GM18907 (cell line): ENCODE results near the gene STPG2.

Source experiments
- ATAC-seq: cut with Tn5 transposase; IDR thresholded peaks from one replicate; pipeline ENCODE4 v1.9.1; 2021; ENCODE audit warnings: mild to moderate bottlenecking, moderate library complexity; ENCODE audit not compliant: unreplicated experiment

STPG2 gene

DNA sequence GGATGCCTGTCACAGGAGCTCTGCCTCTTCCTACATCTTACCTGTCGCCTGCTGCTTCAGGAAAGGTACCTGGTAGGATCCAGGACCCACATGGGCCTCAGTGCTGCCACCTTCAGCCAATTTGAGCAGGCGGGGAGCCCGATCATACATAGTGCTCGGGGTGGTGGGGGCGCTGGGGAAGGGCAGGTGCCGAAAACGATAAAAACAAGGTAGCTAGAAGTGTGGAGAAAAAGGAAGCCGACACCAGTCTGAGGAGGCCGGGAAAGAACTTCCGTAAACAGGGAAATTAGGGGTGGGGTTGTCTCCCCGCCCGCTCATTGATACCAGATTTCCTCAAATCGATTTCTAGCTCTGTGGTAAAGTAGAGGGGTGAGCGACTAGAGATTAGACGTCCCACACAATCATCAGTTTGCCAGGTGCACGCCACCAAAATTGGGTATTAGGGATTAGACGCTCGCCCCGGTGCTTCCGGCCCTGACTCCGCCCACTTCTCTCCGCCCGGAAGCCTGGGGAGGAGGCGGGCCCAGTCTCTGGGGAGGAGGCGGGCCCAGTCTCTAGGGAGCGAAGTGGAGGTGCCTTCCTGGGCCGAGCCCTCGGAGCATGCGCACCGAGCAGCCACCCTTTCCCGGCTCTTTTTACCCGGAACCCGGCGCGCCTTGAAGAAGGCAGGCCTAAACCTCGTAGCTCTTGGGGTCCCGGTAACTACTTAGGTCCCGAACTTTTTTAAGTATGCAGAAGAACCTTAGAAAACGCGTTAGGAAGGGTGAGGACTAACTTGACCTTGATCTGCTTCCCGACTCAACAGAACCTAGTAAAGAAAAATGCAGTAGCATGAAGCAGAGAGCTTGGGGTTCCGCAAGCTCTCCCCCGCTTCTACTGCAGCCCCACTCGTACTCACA is at the start of gene STPG2:
STPG2 (minus strand) TSS at position 476 of the 899 bp plus-strand sequence.
- ATAC-seq: peak; percentile 99

GRCh38 chr4:98185279-98185678 is 42.0 kb upstream of the STPG2 start:
- no peak for ATAC-seq

GRCh38 chr4:98181809-98182208 is 38.5 kb upstream of the STPG2 start:
- ATAC-seq: no peak

DNA sequence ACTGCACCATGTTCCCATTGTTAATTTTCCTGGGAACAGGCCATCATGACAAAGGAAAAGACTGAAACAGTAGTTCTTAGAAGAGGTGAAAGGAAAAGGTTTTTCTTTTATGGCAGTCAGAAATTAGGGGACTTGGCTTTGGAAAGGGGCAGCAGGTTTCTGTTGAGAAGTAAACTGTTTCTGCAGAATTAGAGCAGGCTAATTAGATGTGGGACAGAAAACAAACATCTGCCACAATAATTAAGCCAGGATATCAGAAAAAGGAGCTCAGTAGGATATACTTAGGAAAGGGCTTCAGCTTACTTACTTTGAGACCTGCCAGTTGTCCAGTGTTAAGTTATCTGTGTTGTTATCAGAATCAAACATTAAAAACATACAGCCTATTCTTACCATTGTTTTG is 36.7 kb upstream of the STPG2 start:
- ATAC-seq: no peak

DNA sequence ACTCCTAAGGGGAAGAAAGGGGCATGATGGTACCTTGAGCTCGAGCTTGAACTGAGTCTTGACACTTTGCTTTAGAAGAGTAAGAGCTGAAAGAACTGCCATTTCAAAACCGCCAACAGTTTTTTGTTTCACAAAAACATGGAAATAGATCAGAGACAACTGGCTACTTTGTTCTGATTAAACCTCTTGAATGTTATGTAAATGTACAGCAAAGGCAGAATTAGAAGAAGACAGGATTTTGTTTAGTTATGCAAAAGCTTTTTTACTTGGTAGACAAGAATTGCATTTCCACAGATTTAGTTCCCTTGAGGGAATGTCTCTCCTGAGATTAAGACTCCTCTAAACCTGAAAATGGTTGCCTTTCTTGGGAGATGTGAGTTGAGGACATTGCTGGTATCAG is 33.3 kb upstream of the STPG2 start:
- no peak for ATAC-seq

- no peak for ATAC-seq
These were observed 26.8 kb upstream of the STPG2 start for GRCh38 chr4:98170035-98170434.

GRCh38 chr4:98166731-98167041 is 23.4 kb upstream of the STPG2 start:
- ATAC-seq: no peak

DNA sequence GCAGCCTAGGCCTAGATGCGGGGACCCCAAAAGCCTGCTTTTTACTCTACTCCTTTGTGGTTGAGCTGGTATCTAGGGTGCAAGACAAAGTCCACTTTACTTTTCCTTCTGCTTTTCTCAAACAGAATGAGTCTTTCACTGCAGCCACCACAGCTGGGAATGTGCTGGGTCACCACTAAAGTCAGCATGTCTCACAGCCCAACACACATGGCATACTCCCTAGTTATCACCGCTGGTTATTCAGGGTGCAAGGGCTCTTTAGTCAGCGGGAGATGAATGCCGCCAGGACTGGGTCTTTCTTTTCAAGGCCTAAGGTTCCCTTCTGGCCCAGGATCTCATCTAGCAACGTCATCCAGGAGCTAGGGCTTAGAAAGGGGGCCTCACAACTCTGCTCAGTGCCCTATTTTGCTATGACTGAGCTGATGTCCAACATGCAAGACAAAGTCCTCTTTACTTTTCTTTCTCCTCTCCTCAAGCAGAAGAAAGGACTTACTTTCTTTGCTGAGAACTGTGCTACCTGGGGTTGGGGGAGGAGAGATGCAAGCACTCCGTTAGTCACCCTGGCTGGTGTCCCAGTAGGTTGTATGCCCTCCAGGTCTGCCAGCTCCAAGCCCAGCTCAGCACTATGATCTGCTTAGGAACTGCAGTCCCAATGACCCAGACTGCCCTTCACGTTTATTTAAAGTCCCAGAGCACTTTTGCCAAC is 22.9 kb upstream of the STPG2 start:
- ATAC-seq: no peak

DNA sequence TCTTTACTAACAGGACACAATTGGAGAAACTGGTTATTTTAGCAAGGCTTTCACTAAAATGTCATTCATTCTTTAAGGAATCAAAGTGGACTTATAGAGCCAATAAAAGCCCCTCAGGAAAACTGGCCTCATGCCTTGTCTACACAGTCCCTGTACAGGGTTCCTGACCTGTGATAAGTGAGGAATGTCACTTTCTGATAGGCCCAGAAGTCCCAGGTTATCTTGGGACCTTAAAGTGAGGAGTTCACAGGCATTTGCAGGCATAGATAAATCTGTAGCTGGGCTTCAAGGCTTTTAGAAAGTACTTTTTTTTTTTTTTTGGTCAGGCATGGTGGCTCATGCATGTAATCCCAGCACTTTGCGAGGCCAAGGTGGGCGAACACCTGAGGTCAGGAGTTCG is 19.4 kb upstream of the STPG2 start:
- ATAC-seq: no peak

- ATAC-seq: peak; percentile 66
These were observed 8.1 kb upstream of the STPG2 start for GRCh38 chr4:98151145-98151924.

DNA sequence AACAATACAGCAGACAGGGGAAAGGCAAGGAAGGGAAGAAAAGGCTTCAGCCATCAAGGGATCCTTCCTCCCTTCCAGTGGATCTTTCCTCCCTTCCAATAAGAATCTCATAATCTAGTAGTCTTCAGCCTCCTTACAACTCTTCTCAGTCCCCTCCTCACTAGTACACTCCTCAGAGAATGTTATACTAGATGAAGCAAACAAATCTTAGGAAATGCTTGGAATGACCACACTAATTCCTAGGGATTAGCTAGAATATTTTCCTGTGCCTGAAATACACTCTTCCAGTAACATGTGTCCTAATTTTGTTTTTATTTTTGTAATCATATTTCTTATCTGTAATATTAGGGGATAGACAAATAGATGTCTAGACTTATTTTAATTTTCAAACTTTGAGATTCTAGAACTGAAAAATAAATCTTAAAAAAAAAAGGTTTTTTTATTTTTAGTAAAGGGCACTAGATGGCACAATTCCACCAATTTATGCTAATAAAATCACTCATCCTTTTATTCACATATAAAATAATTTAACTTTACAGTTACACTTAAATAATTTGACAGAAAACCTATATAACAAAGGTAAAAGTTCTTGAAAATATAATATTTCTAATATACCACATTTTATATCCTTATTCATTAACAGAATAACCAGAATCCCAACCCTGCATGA is 7.0 kb upstream of the STPG2 start:
- ATAC-seq: no peak

- ATAC-seq: no peak
These were observed 5.6 kb upstream of the STPG2 start for GRCh38 chr4:98148856-98149255.

DNA sequence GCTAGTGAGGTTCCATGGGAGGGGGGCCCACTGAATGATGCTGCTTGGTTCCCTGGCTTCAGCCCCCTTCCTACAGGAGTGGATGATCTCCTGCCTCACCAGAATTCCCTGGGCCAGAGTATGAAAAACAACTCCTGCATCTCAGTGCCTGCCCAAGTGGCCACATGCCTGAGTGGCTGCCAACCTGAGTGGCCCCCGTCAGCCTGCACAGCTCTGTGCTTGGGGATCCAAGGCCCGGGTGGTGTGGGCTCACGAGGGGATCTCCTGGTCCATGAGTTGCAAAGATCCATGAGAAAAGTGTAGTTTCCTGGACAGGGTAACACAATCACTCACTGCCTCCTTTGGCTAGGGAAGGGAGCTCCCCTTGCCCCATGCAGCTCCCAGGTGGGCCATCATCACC is 17.1 kb downstream of the STPG2 start:
- no peak for ATAC-seq

- no peak for ATAC-seq
These were observed 17.7 kb downstream of the STPG2 start for GRCh38 chr4:98125585-98125984.

DNA sequence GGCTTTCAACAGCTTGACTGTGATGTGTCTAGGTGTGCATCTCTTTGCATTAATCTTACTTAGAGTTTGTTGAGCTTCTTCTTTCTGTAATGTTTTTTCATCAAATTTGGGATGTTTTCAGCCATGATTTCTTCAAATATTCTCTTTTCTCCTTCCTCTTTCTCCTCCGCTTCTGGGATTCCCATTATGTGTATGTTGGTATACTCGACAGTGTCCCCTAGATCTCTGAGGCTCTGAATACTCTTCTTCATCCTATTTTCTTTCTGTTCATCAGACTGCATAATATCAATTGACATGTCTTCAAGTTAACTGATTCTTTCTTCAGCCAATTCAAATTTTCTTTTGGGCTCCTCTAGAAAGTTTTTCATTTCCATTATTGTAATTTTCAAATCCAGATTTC is 25.9 kb downstream of the STPG2 start:
- no peak for ATAC-seq

DNA sequence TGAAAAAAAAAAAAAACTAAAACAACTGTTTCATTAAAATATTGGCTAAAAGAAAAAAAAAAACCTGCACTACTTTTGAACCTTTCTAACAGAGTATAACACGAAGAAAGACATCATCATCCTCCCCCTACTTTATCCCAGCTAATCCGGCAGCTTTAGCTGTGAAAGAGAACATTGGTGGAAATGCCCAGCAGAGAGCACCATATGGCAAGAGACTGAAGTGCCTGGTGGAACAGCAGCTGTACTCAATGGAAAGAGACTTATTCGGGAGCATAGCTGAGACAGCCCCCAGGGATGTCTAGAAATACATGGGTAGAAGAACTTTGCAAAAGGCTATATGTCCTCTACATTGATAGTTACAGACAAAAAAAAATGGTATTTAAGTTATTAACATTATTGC is 30.3 kb downstream of the STPG2 start:
- no peak for ATAC-seq

- no peak for ATAC-seq
These were observed 32.3 kb downstream of the STPG2 start for GRCh38 chr4:98110929-98111328.

DNA sequence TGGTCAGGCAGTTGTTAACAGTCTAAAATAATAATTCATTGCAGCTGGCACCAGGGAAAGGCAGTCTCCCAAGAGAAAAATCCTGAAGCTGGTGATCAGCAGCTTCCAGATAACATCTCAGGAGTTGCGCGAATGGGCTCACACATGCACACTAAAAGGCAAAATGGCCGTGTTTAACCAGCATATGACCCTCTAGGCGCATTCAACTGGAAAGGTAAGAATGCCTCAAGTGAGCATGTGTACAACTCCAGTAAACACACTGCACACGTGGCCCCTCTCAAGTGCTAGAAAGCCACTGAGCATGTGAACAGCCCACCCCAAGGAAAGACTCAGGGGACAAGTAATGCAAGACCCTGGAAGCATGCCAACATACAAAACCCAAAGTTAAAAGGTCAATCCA is 33.1 kb downstream of the STPG2 start:
- no peak for ATAC-seq

GRCh38 chr4:98102660-98103059 is 40.6 kb downstream of the STPG2 start:
- ATAC-seq: no peak

DNA sequence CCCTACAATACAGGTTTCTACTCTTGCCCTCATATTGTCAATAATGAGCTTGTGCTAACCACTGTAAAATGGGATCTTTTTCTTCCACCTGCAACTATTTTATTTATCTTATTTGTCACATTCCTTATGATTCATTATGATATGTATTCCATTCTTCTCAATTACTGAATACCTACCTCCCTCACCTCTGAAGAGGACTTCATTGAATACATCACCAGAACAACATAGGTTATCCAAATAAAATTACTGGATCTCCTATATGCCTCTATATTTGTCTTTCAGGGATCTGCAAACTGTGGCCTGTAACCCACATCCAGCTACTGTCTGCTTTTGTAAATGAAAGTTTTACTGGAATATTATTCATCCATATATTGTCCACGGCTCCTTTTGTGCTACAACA is 41.3 kb downstream of the STPG2 start:
- no peak for ATAC-seq

- no peak for ATAC-seq
These were observed 44.5 kb downstream of the STPG2 start for GRCh38 chr4:98098764-98099163.
